ENCODE data around the gene EEF1AKMT2. TPM values are rescaled to one million over a fixed set of nuclear protein-coding genes. Genes with fewer than 3 reads are reported as not detected.

Gene EEF1AKMT2
- total and polyA plus RNA-seq, 2 donors from 2014 or later = 18.0 to 20.5 TPM

GRCh38 chr10:124712704-124713407 lies 78.8 kb downstream of the EEF1AKMT2 start:
- no peak for FAIRE-seq
- H3K27ac ChIP-seq (ENCODE audit: low read depth in 2 of 2, low read length in 2 of 2) = peak overlapping the region in 1 of 2 donors; percentile 5
- no peak overlapping the region for H3K9ac ChIP-seq (ENCODE audit: low read length in 3 of 3)

GRCh38 chr10:124711145-124711544 lies 80.5 kb downstream of the EEF1AKMT2 start:
- intact Hi-C loops (cut with DNase I) = no loop called here
- FAIRE-seq = no peak
- Histone ChIP-seq H3K4me1 (ENCODE audit: control insufficient read depth in 2 of 3, insufficient read depth in 2 of 3, low read depth in 1 of 3, low read length in 3 of 3) (peaks cover 13 to 72% (median 68%) of the 10 kb centered on the region in 3 donors), H3K27ac (ENCODE audit: low read depth in 2 of 2, low read length in 2 of 2) (peak overlapping the region; percentile 84 to 87), H3K27me3 (ENCODE audit: control insufficient read depth, insufficient read depth, low read length) (no peaks in the 10 kb centered on the region), H3K36me3 (ENCODE audit: control insufficient read depth in 2 of 3, insufficient read depth in 3 of 3, low read length in 3 of 3) (no peaks in the 10 kb centered on the region), H3K4me3 (ENCODE audit: low read length in 3 of 3) (no peak overlapping the region), H3K9me3 (ENCODE audit: control insufficient read depth in 2 of 3, insufficient read depth in 1 of 3, low read length in 3 of 3) (no peaks in the 10 kb centered on the region), H3K9ac (ENCODE audit: low read length in 3 of 3) (peak overlapping the region in 1 of 3 donors; percentile 60)
- no peak for DNase-seq
- TF ChIP-seq CTCF (IDR thresholded peaks at IDR 0.05; ENCODE audit: borderline replicate concordance, extremely low read depth, insufficient read depth) = no peak

More at GRCh38 chr10:124712704-124713407, 78.8 kb downstream of the EEF1AKMT2 start:
- Histone ChIP-seq H3K27me3 (ENCODE audit: control insufficient read depth, insufficient read depth, low read length) (no peaks in the 10 kb centered on the region), H3K4me1 (ENCODE audit: control insufficient read depth in 2 of 3, insufficient read depth in 2 of 3, low read depth in 1 of 3, low read length in 3 of 3) (peaks cover 17 to 69% (median 61%) of the 10 kb centered on the region in 3 donors), H3K36me3 (ENCODE audit: control insufficient read depth in 2 of 3, insufficient read depth in 3 of 3, low read length in 3 of 3) (no peaks in the 10 kb centered on the region), H3K9me3 (ENCODE audit: control insufficient read depth in 2 of 3, insufficient read depth in 1 of 3, low read length in 3 of 3) (no peaks in the 10 kb centered on the region), H3K4me3 (ENCODE audit: low read length in 3 of 3) (no peak overlapping the region)
- intact Hi-C loops (cut with DNase I) = no loop called here
- TF ChIP-seq CTCF (IDR thresholded peaks at IDR 0.05; ENCODE audit: borderline replicate concordance, extremely low read depth, insufficient read depth) = no peak
- DNase-seq = peak in 1 of 5 donors; percentile 46

- Histone ChIP-seq H3K27ac (ENCODE audit: low read depth in 2 of 2, low read length in 2 of 2) (peak overlapping the region; percentile 84 to 87), H3K4me1 (ENCODE audit: control insufficient read depth in 2 of 3, insufficient read depth in 2 of 3, low read depth in 1 of 3, low read length in 3 of 3) (peaks cover 7 to 73% (median 69%) of the 10 kb centered on the region in 3 donors), H3K27me3 (ENCODE audit: control insufficient read depth, insufficient read depth, low read length) (no peaks in the 10 kb centered on the region), H3K9me3 (ENCODE audit: control insufficient read depth in 2 of 3, insufficient read depth in 1 of 3, low read length in 3 of 3) (no peaks in the 10 kb centered on the region), H3K4me3 (ENCODE audit: low read length in 3 of 3) (no peak overlapping the region), H3K9ac (ENCODE audit: low read length in 3 of 3) (peak overlapping the region in 1 of 3 donors; percentile 60), H3K36me3 (ENCODE audit: control insufficient read depth in 2 of 3, insufficient read depth in 3 of 3, low read length in 3 of 3) (peaks cover 0 to 3% (median 0%) of the 10 kb centered on the region in 3 donors)
- FAIRE-seq (no peak), DNase-seq (peak; percentile 74 to 87 (median 77))
- intact Hi-C loops (cut with DNase I) = no loop called here
- no peak for TF ChIP-seq CTCF (IDR thresholded peaks at IDR 0.05; ENCODE audit: borderline replicate concordance, extremely low read depth, insufficient read depth)
Measured at GRCh38 chr10:124710266-124710881, 81.3 kb downstream of the EEF1AKMT2 start.

Data from kidney (tissue), 14 donors.